IgD-negative memory B cell (primary cell): ENCODE measurements around the gene TCEA2. TPM values are rescaled to one million over a fixed set of nuclear protein-coding genes. Genes with fewer than 3 reads are reported as not detected.

Experiments
- H3K27ac Mint-ChIP-seq, 3 donors: one replicate each; pipeline ENCODE4 v1.8.0; 2020 to 2022; ENCODE audit warnings: mild to moderate bottlenecking in 3 of 3, mixed read lengths in 3 of 3, moderate library complexity in 1 of 3
- H3K27me3 Mint-ChIP-seq: one replicate; pipeline ENCODE4 v1.8.0; 2021; ENCODE audit warnings: mixed read lengths
- H3K36me3 Mint-ChIP-seq: one replicate; pipeline ENCODE4 v1.8.0; 2020; ENCODE audit warnings: mild to moderate bottlenecking, mixed read lengths
- H3K4me1 Mint-ChIP-seq, 3 donors: one replicate each; pipeline ENCODE4 v1.8.0; 2020 to 2022; ENCODE audit warnings: mixed read lengths in 3 of 3, mild to moderate bottlenecking in 1 of 3
- H3K4me3 Mint-ChIP-seq, 4 donors: one replicate each; pipeline ENCODE4 v1.8.0; 2020 to 2022; ENCODE audit warnings: mild to moderate bottlenecking in 4 of 4, mixed read lengths in 4 of 4, moderate library complexity in 3 of 4
- H3K9me3 Mint-ChIP-seq, 3 donors: one replicate each; pipeline ENCODE4 v1.8.0; 2020 to 2021; ENCODE audit warnings: mixed read lengths in 3 of 3, mild to moderate bottlenecking in 1 of 3
- polyA plus RNA-seq: library from polyadenylated mRNA; unstranded; fragments of 300-500 nt; fragmentation: Illumina TruSeq; gene quantifications from one replicate; pipeline ENCODE4 v1.2.3, GENCODE V29; 2021

Gene TCEA2
- polyA plus RNA-seq, 1 donor from 2014 or later: 41.3 TPM

GRCh38 chr20:64062276-64062595 lies 762 bp upstream of the TCEA2 start:
- H3K4me1 Mint-ChIP-seq: peaks cover 17 to 39% (median 25%) of the 10 kb centered on the region in 3 donors
- no peaks in the 10 kb centered on the region for H3K9me3 Mint-ChIP-seq
- H3K36me3 Mint-ChIP-seq: peaks cover 1% of the 10 kb centered on the region
- peaks cover 4% of the 10 kb centered on the region for H3K27me3 Mint-ChIP-seq
- H3K27ac Mint-ChIP-seq: peak overlapping the region in 1 of 3 donors; percentile 18
- peak overlapping the region in 3 of 4 donors; percentile 65 to 83 (median 81) for H3K4me3 Mint-ChIP-seq

GRCh38 chr20:64063389-64064144 lies 569 bp downstream of the TCEA2 start:
- peaks cover 1% of the 10 kb centered on the region for H3K36me3 Mint-ChIP-seq
- H3K4me1 Mint-ChIP-seq: peaks cover 17 to 31% (median 20%) of the 10 kb centered on the region in 3 donors
- H3K27ac Mint-ChIP-seq: peak overlapping the region in 2 of 3 donors; percentile 28 to 61
- peak overlapping the region; percentile 80 to 95 (median 86) for H3K4me3 Mint-ChIP-seq
- peaks cover 4% of the 10 kb centered on the region for H3K27me3 Mint-ChIP-seq
- no peaks in the 10 kb centered on the region for H3K9me3 Mint-ChIP-seq

- Mint-ChIP-seq H3K4me3 (peak overlapping the region; percentile 70 to 95 (median 86)), H3K36me3 (peaks cover 1% of the 10 kb centered on the region), H3K27ac (peak overlapping the region in 2 of 3 donors; percentile 61 to 69), H3K9me3 (no peaks in the 10 kb centered on the region), H3K27me3 (peaks cover 4% of the 10 kb centered on the region), H3K4me1 (peaks cover 17 to 31% (median 20%) of the 10 kb centered on the region in 3 donors)
These were observed 1.2 kb downstream of the TCEA2 start for GRCh38 chr20:64064145-64064698.

GRCh38 chr20:64065062-64065973 lies 2.3 kb downstream of the TCEA2 start:
- peak overlapping the region; percentile 87 to 96 (median 93) for H3K27ac Mint-ChIP-seq
- peaks cover 4% of the 10 kb centered on the region for H3K27me3 Mint-ChIP-seq
- H3K4me1 Mint-ChIP-seq: peaks cover 17 to 31% (median 20%) of the 10 kb centered on the region in 3 donors
- H3K9me3 Mint-ChIP-seq: no peaks in the 10 kb centered on the region
- H3K36me3 Mint-ChIP-seq: peaks cover 1% of the 10 kb centered on the region
- H3K4me3 Mint-ChIP-seq: peak overlapping the region in 3 of 4 donors; percentile 70 to 89 (median 84)

GRCh38 chr20:64065974-64066343 lies 3.0 kb downstream of the TCEA2 start:
- Mint-ChIP-seq H3K4me1 (peaks cover 17 to 35% (median 20%) of the 10 kb centered on the region in 3 donors), H3K27me3 (peaks cover 4% of the 10 kb centered on the region), H3K4me3 (peak overlapping the region in 3 of 4 donors; percentile 70 to 89 (median 84)), H3K36me3 (peaks cover 1% of the 10 kb centered on the region), H3K9me3 (no peaks in the 10 kb centered on the region), H3K27ac (peak overlapping the region; percentile 87 to 96 (median 93))

GRCh38 chr20:64067005-64067632 lies 4.1 kb downstream of the TCEA2 start:
- H3K27me3 Mint-ChIP-seq: peaks cover 4% of the 10 kb centered on the region
- H3K4me3 Mint-ChIP-seq: no peak overlapping the region
- peaks cover 17 to 37% (median 29%) of the 10 kb centered on the region in 3 donors for H3K4me1 Mint-ChIP-seq
- H3K27ac Mint-ChIP-seq: peak overlapping the region in 2 of 3 donors; percentile 73 to 87
- H3K9me3 Mint-ChIP-seq: no peaks in the 10 kb centered on the region
- H3K36me3 Mint-ChIP-seq: peaks cover 1% of the 10 kb centered on the region

- H3K36me3 Mint-ChIP-seq: peaks cover 1% of the 10 kb centered on the region
- peak overlapping the region in 2 of 3 donors; percentile 45 to 73 for H3K27ac Mint-ChIP-seq
- H3K4me3 Mint-ChIP-seq: peak overlapping the region in 1 of 4 donors; percentile 50
- no peaks in the 10 kb centered on the region for H3K9me3 Mint-ChIP-seq
- peaks cover 17 to 36% (median 31%) of the 10 kb centered on the region in 3 donors for H3K4me1 Mint-ChIP-seq
- peaks cover 4% of the 10 kb centered on the region for H3K27me3 Mint-ChIP-seq
These were observed 4.8 kb downstream of the TCEA2 start for GRCh38 chr20:64067733-64068307.

GRCh38 chr20:64068386-64069208 lies 5.6 kb downstream of the TCEA2 start:
- peaks cover 17 to 36% (median 31%) of the 10 kb centered on the region in 3 donors for H3K4me1 Mint-ChIP-seq
- peaks cover 4% of the 10 kb centered on the region for H3K27me3 Mint-ChIP-seq
- H3K36me3 Mint-ChIP-seq: peaks cover 1% of the 10 kb centered on the region
- H3K4me3 Mint-ChIP-seq: peak overlapping the region in 1 of 4 donors; percentile 50
- H3K27ac Mint-ChIP-seq: peak overlapping the region in 1 of 3 donors; percentile 45
- H3K9me3 Mint-ChIP-seq: no peaks in the 10 kb centered on the region

- Mint-ChIP-seq H3K36me3 (peaks cover 1% of the 10 kb centered on the region), H3K27ac (peak overlapping the region in 1 of 3 donors; percentile 56), H3K4me3 (no peak overlapping the region), H3K4me1 (peaks cover 12 to 31% (median 27%) of the 10 kb centered on the region in 3 donors), H3K27me3 (peaks cover 2% of the 10 kb centered on the region), H3K9me3 (no peaks in the 10 kb centered on the region)
These were observed 6.2 kb downstream of the TCEA2 start for GRCh38 chr20:64069209-64069613.

- H3K4me1 Mint-ChIP-seq: peaks cover 12 to 29% (median 25%) of the 10 kb centered on the region in 3 donors
- H3K27ac Mint-ChIP-seq: peak overlapping the region in 1 of 3 donors; percentile 56
- H3K27me3 Mint-ChIP-seq: peaks cover 2% of the 10 kb centered on the region
- peaks cover 1% of the 10 kb centered on the region for H3K36me3 Mint-ChIP-seq
- peak overlapping the region in 1 of 4 donors; percentile 26 for H3K4me3 Mint-ChIP-seq
- H3K9me3 Mint-ChIP-seq: no peaks in the 10 kb centered on the region
These were observed 6.7 kb downstream of the TCEA2 start for GRCh38 chr20:64069614-64070243.

GRCh38 chr20:64070244-64070993 lies 7.4 kb downstream of the TCEA2 start:
- Mint-ChIP-seq H3K27me3 (peaks cover 2% of the 10 kb centered on the region), H3K36me3 (peaks cover 1% of the 10 kb centered on the region), H3K4me1 (peaks cover 10 to 25% (median 21%) of the 10 kb centered on the region in 3 donors), H3K27ac (peak overlapping the region in 1 of 3 donors; percentile 56), H3K9me3 (no peaks in the 10 kb centered on the region), H3K4me3 (peak overlapping the region in 2 of 4 donors; percentile 26 to 39)
